Stimulated activated memory B cell treated with anti-CD40 and anti-IgM and Interleukin-4, amounts not matched to agents 10 μg/mL and 1 μg/mL and 100 μg/mL, for 72 hours (primary cell): Measurements from ENCODE around the gene IL21R.

Source experiments
- ATAC-seq: fragments of 150-1000 bp; cut with Tn5 transposase; 2 replicates; pipeline ENCODE4 v1.10.0; 2021
- H3K27ac Mint-ChIP-seq: one replicate; pipeline ENCODE4 v1.8.0; 2022; ENCODE audit warnings: mild to moderate bottlenecking, mixed read lengths
- H3K27me3 Mint-ChIP-seq: one replicate; pipeline ENCODE4 v1.8.0; 2022; ENCODE audit warnings: mixed read lengths
- H3K36me3 Mint-ChIP-seq: one replicate; pipeline ENCODE4 v1.8.0; 2022; ENCODE audit warnings: mixed read lengths
- H3K4me1 Mint-ChIP-seq: one replicate; pipeline ENCODE4 v1.8.0; 2022; ENCODE audit warnings: mixed read lengths
- H3K4me3 Mint-ChIP-seq: one replicate; pipeline ENCODE4 v1.8.0; 2022; ENCODE audit warnings: mild to moderate bottlenecking, moderate library complexity, mixed read lengths
- H3K9me3 Mint-ChIP-seq: one replicate; pipeline ENCODE4 v1.8.0; 2022; ENCODE audit warnings: mixed read lengths

The IL21R gene

DNA sequence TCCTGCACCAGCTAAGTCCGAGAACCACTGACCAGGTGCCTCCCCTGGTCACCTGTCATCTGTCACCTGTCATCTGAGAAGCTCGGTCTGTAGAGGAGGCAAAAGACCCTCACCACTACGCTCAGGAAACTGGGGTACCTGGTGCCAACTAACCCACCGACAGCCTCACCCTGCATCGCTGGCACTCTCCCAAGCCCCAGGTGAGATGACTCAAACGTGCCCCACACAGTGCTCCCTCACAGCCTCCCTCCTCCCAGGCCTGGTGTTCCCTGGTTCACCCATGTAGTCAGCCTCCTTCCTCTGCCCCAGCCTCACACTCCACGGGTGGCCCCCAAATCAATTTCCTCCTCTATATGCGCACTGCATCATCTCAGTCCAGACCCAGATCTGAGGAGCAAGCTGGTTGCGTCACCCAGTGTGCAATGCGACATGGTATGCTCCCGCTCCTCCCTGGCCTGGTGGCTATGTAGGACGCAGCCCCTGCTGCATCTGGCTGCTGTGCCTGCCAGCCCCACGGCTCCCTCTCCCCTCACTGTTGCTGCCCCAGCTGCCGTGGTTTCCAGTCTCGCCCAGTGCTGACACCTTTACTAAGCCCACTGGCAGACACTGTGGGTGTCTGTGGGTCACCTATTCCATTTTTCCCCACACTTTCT is 79.4 kb downstream of the IL21R start:
- no peaks in the 10 kb centered on the region for H3K27me3 Mint-ChIP-seq
- H3K9me3 Mint-ChIP-seq, result no peaks in the 10 kb centered on the region
- no peaks in the 10 kb centered on the region for H3K4me1 Mint-ChIP-seq
- H3K4me3 Mint-ChIP-seq, result no peak overlapping the region
- peaks cover 84% of the 10 kb centered on the region for H3K36me3 Mint-ChIP-seq
- H3K27ac Mint-ChIP-seq, result no peak overlapping the region
- peak; percentile 16 for ATAC-seq

DNA sequence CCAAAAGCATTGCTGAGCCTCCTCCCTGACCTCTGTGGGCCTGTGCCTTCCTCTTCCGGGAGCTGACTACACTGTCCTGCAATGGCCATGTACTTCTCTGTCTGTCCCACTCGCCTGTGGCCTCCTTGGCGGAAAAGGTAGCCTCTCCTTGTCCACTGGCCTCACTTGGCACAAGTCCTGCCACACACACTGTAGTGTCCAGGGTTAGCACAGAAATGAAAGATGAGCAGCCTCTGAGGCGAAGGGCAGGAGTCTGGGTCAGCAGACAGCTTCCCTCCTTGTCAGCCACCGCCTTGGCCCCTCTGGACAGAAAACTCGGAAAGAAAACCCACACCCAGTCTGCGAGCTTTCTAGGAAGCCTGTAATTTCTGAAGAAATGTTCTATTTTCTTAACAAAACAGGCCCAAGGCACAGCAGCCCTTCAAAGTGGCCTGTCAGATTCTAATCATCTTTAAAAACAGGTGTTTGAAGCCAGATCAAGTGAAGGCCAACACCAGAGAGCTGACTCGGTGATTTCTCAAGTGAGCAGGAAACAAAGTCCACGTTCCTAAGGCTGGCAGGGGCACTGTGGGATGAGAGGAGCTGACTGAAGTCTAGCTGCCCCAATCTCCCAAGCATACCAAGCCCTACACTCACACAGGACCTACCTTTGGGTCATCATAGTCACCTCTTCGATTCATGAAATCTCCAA is 80.6 kb downstream of the IL21R start:
- Mint-ChIP-seq H3K9me3 (no peaks in the 10 kb centered on the region), H3K27me3 (no peaks in the 10 kb centered on the region), H3K36me3 (peaks cover 83% of the 10 kb centered on the region), H3K4me1 (no peaks in the 10 kb centered on the region), H3K27ac (no peak overlapping the region), H3K4me3 (no peak overlapping the region)
- no peak for ATAC-seq

DNA sequence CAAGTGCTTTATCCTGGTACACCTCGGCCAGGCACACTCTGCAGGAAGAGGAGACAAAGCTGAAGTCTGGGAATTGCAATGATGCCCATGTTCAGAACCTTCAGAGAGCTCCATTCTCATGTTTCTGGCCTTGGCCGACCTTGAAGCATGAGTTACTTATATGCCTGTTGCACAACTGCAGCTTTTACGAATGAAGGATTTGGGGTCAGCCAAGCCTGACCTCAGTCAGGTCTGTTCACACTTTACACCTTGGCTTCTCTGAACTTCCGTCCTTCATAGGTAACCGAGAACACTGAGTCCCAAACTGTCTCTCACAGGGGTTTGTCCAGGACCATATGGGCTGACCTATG is 81.1 kb downstream of the IL21R start:
- ATAC-seq, result no peak
- H3K36me3 Mint-ChIP-seq, result peaks cover 82% of the 10 kb centered on the region
- H3K27ac Mint-ChIP-seq, result no peak overlapping the region
- H3K4me3 Mint-ChIP-seq, result no peak overlapping the region
- H3K9me3 Mint-ChIP-seq, result no peaks in the 10 kb centered on the region
- H3K27me3 Mint-ChIP-seq, result no peaks in the 10 kb centered on the region
- no peaks in the 10 kb centered on the region for H3K4me1 Mint-ChIP-seq

DNA sequence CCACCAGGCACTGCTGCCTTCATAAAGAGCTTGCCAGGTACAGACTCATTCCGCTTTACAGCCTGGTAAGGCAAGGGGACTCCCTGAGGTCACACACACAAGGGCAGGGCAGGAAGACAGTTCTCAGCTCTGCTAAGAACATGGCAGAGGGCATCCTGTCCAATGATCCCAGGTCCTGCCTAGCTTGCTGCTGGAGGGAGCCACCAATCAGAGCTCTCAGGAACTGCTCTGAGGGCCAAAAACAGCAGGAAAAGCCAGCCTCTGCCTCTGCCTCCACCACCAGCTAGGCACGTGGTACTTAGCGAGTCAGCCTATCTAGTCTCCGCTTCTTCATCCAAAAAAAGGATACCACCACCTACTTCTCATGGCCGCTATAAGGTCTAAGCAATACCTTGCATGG is 81.7 kb downstream of the IL21R start:
- no peak for ATAC-seq
- H3K9me3 Mint-ChIP-seq, result no peaks in the 10 kb centered on the region
- no peaks in the 10 kb centered on the region for H3K4me1 Mint-ChIP-seq
- no peaks in the 10 kb centered on the region for H3K27me3 Mint-ChIP-seq
- H3K27ac Mint-ChIP-seq, result no peak overlapping the region
- peaks cover 82% of the 10 kb centered on the region for H3K36me3 Mint-ChIP-seq
- no peak overlapping the region for H3K4me3 Mint-ChIP-seq

DNA sequence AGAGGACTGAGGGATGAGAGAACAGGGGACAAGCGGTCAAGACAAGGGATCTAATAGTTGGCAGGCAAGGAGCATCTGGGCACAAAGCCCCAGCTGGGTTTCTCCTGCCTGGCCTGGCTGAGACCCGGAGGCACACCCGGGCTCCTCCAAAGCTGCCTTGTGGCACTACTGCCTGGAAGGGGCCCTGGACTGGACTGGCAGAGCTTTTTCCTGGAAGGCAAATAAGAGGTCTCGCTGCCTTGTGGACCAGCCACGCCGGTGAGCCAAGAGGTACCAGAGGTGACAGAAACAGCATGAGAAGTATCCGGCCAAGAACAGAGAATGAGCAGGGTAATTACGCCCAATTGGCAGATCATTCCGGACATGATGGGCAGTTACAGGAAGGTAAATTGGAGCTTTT is 83.2 kb downstream of the IL21R start:
- H3K27me3 Mint-ChIP-seq, result no peaks in the 10 kb centered on the region
- no peak overlapping the region for H3K27ac Mint-ChIP-seq
- ATAC-seq, result no peak
- no peaks in the 10 kb centered on the region for H3K9me3 Mint-ChIP-seq
- no peak overlapping the region for H3K4me3 Mint-ChIP-seq
- H3K4me1 Mint-ChIP-seq, result no peaks in the 10 kb centered on the region
- peaks cover 84% of the 10 kb centered on the region for H3K36me3 Mint-ChIP-seq

DNA sequence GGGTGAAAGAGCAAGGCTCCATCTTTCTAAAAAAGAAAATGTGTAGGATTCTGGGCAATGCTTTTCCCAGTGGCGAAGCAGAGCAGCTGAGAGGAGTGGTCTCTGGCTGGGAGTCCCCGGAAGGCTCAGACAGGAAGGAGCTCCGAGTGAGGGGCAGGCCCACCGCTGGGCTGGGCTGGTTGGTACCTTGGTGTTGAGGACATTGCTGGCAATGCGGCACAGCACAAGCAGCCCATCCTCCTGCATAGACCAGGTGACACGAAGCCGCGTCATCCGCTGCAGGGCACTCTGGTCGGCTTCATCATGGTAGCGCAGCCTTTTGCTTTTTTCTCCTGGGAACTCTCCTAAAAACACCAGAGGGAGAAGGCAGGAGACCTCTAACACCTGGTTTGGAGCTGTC is 83.8 kb downstream of the IL21R start:
- Mint-ChIP-seq H3K4me1 (no peaks in the 10 kb centered on the region), H3K27ac (no peak overlapping the region), H3K27me3 (no peaks in the 10 kb centered on the region), H3K4me3 (no peak overlapping the region), H3K9me3 (no peaks in the 10 kb centered on the region), H3K36me3 (peaks cover 78% of the 10 kb centered on the region)
- ATAC-seq, result no peak

DNA sequence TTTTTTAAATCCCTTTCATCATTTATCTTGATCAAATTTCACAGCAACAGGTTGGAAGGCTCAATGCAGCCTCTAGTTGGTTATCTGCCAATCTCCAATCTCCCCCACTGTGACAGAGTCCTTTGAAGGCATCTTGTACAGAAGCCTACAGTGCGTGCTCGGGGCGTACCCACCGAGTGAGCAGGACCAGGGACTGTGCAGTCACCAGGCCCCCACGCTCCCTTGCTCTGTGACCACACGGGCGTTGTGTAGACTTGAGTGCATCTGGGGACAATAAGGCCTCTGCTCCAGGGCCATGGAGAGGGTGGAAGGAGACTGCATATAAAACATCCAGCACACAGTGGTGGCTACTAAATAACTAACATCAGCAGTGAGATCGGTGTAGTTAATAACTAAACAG is 84.4 kb downstream of the IL21R start:
- Mint-ChIP-seq H3K27ac (no peak overlapping the region), H3K4me3 (no peak overlapping the region), H3K9me3 (no peaks in the 10 kb centered on the region), H3K36me3 (peaks cover 78% of the 10 kb centered on the region), H3K27me3 (no peaks in the 10 kb centered on the region), H3K4me1 (no peaks in the 10 kb centered on the region)
- ATAC-seq, result no peak

DNA sequence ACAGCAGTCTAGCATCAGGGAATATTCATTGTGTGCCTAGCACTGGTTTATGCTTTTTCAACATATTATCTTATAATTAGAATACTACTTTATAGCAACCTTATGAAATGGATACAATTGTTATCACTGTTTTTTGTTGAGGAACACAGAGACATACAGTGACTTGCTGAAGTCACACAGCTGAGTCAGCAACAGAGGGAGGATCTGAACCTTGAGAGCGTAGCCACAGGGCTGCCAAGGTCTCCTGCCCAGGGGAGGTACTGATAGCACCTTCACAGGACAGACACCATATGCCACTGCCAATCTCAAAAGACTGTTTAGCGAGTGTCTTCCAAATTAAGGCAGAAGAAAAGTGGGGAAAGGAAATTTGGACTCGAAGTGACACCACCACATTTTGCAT is 84.8 kb downstream of the IL21R start:
- H3K4me1 Mint-ChIP-seq, result no peaks in the 10 kb centered on the region
- no peak overlapping the region for H3K27ac Mint-ChIP-seq
- no peak for ATAC-seq
- no peaks in the 10 kb centered on the region for H3K27me3 Mint-ChIP-seq
- no peak overlapping the region for H3K4me3 Mint-ChIP-seq
- H3K9me3 Mint-ChIP-seq, result no peaks in the 10 kb centered on the region
- H3K36me3 Mint-ChIP-seq, result peaks cover 78% of the 10 kb centered on the region

DNA sequence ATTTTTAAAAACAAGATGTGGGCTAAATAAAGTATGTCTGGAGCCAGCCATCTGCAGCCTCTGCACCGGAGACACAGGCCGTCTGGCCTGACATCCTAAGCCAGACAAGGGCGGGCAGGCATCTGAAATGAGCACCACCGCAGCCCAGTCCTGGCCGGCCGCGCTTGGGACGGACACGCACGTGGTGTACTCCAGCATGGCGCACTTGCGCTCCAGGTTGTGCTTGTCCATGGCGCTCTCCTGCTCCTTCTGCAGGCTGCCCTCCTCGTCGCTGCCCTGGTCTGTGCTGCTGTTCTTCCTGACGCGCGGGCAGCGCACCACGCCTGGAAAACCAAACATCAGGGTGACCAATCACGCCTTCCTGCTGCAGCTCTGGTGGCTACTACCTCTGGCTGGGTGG is 87.4 kb downstream of the IL21R start:
- H3K27ac Mint-ChIP-seq, result no peak overlapping the region
- no peaks in the 10 kb centered on the region for H3K9me3 Mint-ChIP-seq

DNA sequence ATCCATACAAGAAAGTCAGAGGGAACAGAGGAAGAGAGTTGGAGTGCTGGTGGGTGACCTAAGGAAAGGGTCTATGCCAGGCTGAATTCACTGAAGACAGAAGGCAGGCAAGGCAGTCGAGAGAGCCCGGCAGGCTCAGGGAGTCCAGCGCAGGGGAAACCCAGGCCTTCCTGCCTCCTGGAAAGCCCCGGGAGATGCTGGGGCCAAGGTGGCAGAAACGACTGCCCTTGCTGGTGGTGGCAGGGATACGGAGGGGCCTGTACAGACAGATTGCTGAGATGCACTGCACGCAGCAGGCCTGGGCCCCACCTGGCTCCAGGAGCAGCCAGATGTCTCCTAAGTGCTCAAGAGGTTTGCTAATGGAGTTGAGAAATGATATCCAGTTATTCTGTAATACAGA is 87.9 kb downstream of the IL21R start:
- no peak overlapping the region for H3K4me3 Mint-ChIP-seq
- no peak overlapping the region for H3K27ac Mint-ChIP-seq
- H3K27me3 Mint-ChIP-seq, result no peaks in the 10 kb centered on the region
- no peaks in the 10 kb centered on the region for H3K9me3 Mint-ChIP-seq
- H3K4me1 Mint-ChIP-seq, result no peaks in the 10 kb centered on the region
- no peak for ATAC-seq
- H3K36me3 Mint-ChIP-seq, result peaks cover 76% of the 10 kb centered on the region

More for the DNA sequence above, 87.4 kb downstream of the IL21R start:
- Mint-ChIP-seq H3K27me3 (no peaks in the 10 kb centered on the region), H3K36me3 (peaks cover 76% of the 10 kb centered on the region), H3K4me3 (no peak overlapping the region), H3K4me1 (no peaks in the 10 kb centered on the region)
- no peak for ATAC-seq

DNA sequence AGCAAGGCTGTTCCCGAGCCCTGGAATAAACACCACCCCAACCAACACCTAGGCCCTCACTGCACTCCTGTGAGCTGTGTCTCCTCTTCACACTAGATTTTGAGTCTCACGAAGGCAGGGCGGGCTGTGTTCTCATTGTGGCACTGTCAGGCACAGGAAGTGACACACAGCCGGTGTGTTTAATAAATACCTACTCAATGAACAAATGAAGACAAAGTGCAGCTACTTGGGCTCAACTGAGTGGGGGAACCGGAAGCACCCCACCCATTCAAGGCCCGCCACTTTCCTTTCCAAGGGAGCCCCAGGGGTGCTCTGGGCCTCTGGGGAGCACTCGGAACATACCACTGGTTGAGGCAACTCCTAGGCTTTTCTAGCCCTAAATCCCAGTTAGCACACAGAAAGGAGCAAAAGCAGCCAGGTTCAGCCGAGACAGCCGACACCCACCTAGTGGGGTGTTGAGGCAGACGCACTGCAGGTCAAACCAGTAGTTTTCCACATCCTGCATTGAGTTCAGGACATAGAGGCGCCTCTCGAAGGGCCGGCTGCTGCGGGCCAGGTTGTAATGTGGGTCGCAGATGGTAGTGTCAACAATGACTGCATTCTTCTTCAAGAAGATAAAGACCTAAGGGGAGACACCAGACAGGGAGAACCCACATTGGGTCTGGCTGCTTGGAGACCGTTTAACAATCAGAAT is 90.1 kb downstream of the IL21R start:
- no peak for ATAC-seq

DNA sequence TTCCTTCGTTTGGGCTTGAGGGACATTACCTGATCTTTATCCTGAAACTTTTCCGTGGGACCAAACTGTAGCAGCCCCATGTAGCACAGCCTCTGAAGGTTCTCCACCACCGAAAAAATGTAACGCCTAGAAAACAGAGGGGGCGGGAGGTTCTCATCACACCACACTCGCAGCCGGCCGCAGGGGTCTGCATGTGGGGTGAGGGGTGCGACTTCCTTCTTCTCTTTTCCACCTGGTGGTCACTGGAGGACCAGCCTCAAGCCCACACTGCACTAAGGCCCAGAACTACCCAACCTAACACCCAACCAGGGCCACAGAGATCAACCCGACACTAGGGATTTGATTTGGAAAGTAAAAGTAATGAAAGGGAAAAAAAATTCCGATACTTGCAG is 90.6 kb downstream of the IL21R start:
- ATAC-seq, result no peak
- Mint-ChIP-seq H3K4me3 (no peak overlapping the region), H3K36me3 (peaks cover 85% of the 10 kb centered on the region)

More for the DNA sequence above, 90.1 kb downstream of the IL21R start:
- no peaks in the 10 kb centered on the region for H3K9me3 Mint-ChIP-seq
- H3K27ac Mint-ChIP-seq, result no peak overlapping the region
- H3K4me3 Mint-ChIP-seq, result no peak overlapping the region
- peaks cover 79% of the 10 kb centered on the region for H3K36me3 Mint-ChIP-seq
- no peaks in the 10 kb centered on the region for H3K4me1 Mint-ChIP-seq
- no peaks in the 10 kb centered on the region for H3K27me3 Mint-ChIP-seq

DNA sequence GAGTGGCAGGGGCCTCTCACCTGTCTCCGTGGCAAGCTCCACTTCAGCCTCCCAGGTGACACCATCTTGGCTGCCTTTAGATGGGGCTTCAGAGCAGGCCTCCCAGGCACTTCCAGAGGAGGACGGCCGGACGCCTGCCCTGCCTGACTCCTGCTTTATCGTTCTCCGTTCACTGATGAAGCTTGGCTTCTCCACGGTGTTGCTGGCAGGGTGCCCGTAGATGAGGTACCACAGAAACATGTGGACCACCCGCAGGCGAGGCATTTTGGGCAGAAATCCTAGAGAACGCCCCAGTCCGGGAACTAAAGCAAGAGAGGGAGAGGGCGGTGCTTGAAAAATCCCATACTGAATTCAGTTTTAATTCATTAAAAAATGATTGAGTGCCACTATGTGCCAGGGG is 93.2 kb downstream of the IL21R start:
- no peaks in the 10 kb centered on the region for H3K9me3 Mint-ChIP-seq
- H3K27ac Mint-ChIP-seq, result no peak overlapping the region
- H3K4me3 Mint-ChIP-seq, result no peak overlapping the region
- H3K27me3 Mint-ChIP-seq, result no peaks in the 10 kb centered on the region
- H3K4me1 Mint-ChIP-seq, result no peaks in the 10 kb centered on the region
- no peak for ATAC-seq
- peaks cover 81% of the 10 kb centered on the region for H3K36me3 Mint-ChIP-seq

More for the DNA sequence above, 90.6 kb downstream of the IL21R start:
- Mint-ChIP-seq H3K27ac (no peak overlapping the region), H3K27me3 (no peaks in the 10 kb centered on the region), H3K4me1 (no peaks in the 10 kb centered on the region), H3K9me3 (no peaks in the 10 kb centered on the region)

DNA sequence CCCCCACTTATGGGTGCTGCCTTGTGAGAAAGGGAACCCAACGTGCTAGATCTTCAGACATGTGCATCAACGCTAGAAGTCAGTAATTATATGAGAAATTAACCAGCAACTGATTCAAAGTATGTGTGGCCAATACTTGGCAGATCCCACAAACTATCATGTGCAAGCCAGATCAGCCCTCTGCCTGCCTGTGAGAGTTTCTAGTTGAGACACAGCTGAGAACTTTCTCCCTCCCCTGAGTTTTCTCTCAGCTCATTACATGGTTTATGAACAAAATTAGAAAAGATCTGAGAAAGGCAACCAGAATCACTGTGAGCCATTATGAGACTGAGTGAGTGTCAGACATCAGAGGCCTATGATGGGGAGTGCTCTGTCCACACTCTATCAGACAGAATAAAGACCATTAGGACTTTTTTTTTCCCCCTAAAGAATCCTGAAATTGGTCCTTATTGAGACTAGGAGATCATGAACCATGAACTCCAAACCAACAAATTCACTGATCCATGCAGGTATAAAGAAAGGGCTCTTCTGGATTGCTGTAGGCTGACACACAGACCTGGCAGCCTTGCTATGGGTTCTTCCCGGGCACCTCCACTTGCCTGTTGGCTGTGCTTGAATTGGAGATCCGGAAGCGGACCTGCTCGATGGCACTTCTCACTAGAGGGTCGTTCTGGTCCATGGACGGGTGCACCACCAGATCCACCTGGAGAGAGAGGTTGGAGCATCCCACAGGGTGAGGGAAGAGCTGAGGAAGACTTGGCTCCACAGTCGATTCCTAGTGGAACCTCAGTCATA is 96.3 kb downstream of the IL21R start:
- H3K36me3 Mint-ChIP-seq, result peaks cover 84% of the 10 kb centered on the region
- no peak overlapping the region for H3K27ac Mint-ChIP-seq
- no peak overlapping the region for H3K4me3 Mint-ChIP-seq
- H3K4me1 Mint-ChIP-seq, result no peaks in the 10 kb centered on the region
- H3K27me3 Mint-ChIP-seq, result no peaks in the 10 kb centered on the region
- H3K9me3 Mint-ChIP-seq, result no peaks in the 10 kb centered on the region
- ATAC-seq, result no peak

DNA sequence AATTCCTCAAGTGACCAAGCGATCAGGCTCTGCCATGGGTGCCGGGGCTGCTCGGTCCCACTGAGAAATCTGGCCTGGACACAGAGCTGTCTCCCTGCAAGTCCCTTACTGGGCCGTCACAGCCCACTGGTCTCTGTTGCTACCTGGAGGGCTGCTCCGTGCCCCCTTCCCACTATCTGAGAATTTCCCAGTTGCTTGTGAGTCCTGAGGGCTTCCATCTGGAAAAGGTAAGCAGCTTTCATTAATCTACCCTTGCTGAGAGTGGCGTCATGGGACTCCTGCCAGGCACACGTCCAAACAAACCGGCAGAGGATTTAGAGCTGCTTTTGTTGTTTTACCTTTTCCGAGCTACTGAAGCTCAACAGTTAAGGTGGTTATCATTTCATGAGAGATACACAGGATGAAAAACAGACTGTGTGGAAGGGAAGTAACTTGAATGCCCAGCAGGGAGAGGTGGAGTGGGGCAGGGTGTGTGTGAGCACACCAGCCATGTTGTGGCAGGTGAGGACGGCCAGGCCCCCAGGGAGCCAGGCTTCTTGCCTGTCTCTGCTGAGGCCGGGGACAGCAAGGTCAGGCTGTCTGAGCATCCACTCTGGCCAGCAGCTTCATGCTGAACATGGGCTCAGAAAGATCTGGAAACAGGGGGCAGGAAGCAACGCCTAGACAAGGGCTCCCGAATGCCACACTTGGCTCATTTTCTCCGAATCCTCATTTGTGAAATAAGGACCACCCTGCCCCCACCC is 97.1 kb downstream of the IL21R start:
- Mint-ChIP-seq H3K4me1 (no peaks in the 10 kb centered on the region), H3K4me3 (no peak overlapping the region), H3K9me3 (no peaks in the 10 kb centered on the region), H3K27me3 (no peaks in the 10 kb centered on the region), H3K36me3 (peaks cover 88% of the 10 kb centered on the region), H3K27ac (no peak overlapping the region)
- no peak for ATAC-seq
